Measurements from ENCODE around the gene HK1. TPM values are rescaled to one million over a fixed set of nuclear protein-coding genes. Genes with fewer than 3 reads are reported as not detected.

Gene HK1
- total RNA-seq, 2 donors from 2014 or later, result 73.3 to 83.3 TPM

DNA sequence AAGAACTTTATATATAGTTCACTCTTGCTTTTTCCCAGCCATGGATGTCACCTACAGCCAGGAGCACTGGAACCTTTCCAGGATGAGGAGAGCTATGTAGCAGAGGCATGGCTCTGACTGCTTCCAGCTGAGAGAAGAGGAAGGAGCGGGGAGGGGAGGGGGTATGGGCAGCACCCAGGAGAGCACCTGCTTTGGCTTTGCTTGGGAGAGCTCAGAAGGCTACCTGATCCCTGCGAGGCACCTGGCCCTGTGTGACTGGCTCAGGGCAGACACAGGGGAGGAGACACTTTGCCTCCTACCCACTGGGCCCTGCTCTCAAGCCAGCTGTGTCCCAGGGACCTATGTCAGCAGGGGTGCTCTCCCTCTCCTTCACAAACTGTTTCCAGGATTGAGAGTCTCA, 67.1 kb downstream of the HK1 start:
- Histone ChIP-seq H3K4me3 (no peak overlapping the region), H3K27me3 (no peaks in the 10 kb centered on the region), H3K4me1 (peaks cover 10% of the 10 kb centered on the region), H3K9me3 (no peaks in the 10 kb centered on the region), H3K9ac (ENCODE audit: low read depth in 2 of 2, low read length in 2 of 2) (peak overlapping the region in 1 of 2 donors; percentile 15), H3K36me3 (no peaks in the 10 kb centered on the region), H3K27ac (no peak overlapping the region)
- DNase-seq, result no peak
- intact Hi-C loops (cut with DNase I), result no loop called here
- TF ChIP-seq, protein P1, sequence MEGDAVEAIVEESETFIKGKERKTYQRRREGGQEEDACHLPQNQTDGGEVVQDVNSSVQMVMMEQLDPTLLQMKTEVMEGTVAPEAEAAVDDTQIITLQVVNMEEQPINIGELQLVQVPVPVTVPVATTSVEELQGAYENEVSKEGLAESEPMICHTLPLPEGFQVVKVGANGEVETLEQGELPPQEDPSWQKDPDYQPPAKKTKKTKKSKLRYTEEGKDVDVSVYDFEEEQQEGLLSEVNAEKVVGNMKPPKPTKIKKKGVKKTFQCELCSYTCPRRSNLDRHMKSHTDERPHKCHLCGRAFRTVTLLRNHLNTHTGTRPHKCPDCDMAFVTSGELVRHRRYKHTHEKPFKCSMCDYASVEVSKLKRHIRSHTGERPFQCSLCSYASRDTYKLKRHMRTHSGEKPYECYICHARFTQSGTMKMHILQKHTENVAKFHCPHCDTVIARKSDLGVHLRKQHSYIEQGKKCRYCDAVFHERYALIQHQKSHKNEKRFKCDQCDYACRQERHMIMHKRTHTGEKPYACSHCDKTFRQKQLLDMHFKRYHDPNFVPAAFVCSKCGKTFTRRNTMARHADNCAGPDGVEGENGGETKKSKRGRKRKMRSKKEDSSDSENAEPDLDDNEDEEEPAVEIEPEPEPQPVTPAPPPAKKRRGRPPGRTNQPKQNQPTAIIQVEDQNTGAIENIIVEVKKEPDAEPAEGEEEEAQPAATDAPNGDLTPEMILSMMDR (IDR thresholded peaks at IDR 0.05), result no peak

DNA sequence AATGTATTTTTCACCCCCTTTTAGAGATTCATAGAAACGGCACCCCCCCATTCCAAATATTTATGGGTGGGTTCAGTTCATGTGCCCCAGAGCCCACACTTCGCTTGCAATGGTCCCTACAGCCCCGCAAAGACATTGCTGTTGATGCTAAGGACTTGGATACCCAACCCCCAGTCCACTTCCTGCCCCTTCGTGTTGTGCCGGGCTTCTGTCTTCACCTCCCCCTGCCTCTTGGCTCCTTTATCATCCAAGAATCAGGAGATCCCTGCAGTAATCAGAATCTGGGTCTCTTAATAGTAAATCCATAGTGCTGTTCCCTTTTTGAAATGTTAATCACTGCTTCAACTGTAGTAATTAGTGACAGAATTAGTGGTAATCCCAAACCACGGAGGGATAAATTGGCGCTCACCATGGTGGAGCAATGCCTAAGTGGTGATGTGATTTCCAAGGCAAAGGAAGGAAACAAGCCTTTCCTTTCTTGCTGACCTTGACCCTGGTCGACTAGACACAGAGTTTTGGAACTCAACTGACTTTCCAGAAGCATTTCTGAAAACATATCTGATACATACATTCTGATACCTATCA, 67.7 kb downstream of the HK1 start:
- peak overlapping the region in 1 of 2 donors; percentile 5 for H3K9ac ChIP-seq (ENCODE audit: low read depth in 2 of 2, low read length in 2 of 2)
- no peaks in the 10 kb centered on the region for H3K36me3 ChIP-seq
- TF ChIP-seq, protein P1 (IDR thresholded peaks at IDR 0.05), result no peak
- H3K4me1 ChIP-seq, result peaks cover 10% of the 10 kb centered on the region
- H3K4me3 ChIP-seq, result no peak overlapping the region
- intact Hi-C loops (cut with DNase I), result no loop called here
- no peak overlapping the region for H3K27ac ChIP-seq
- no peaks in the 10 kb centered on the region for H3K27me3 ChIP-seq
- H3K9me3 ChIP-seq, result no peaks in the 10 kb centered on the region
- no peak for DNase-seq

DNA sequence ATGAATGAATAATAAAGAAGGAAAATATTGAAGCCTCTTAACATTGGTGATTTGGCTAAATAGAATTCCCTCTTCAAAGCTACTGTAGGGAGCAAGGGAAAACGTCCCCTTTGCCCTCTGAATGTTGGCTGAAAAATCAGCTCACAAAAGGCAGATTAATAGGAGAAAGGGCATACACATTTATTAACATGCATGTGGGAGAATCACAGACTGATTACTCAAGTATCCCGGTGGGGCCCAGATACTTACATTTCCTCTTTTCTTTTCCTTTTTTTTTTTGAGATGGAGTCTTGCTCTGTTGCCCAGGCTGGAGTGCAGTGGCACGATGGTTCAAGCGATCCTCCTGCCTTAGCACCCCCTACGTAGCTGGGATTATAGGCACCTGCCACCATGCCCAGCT, 68.5 kb downstream of the HK1 start:
- Histone ChIP-seq H3K27me3 (no peaks in the 10 kb centered on the region), H3K9me3 (no peaks in the 10 kb centered on the region), H3K4me3 (no peak overlapping the region), H3K9ac (ENCODE audit: low read depth in 2 of 2, low read length in 2 of 2) (no peak overlapping the region), H3K27ac (no peak overlapping the region), H3K36me3 (no peaks in the 10 kb centered on the region), H3K4me1 (peaks cover 10% of the 10 kb centered on the region)
- no peak for DNase-seq
- intact Hi-C loops (cut with DNase I), result no loop called here
- TF ChIP-seq, protein P1 (IDR thresholded peaks at IDR 0.05), result no peak

DNA sequence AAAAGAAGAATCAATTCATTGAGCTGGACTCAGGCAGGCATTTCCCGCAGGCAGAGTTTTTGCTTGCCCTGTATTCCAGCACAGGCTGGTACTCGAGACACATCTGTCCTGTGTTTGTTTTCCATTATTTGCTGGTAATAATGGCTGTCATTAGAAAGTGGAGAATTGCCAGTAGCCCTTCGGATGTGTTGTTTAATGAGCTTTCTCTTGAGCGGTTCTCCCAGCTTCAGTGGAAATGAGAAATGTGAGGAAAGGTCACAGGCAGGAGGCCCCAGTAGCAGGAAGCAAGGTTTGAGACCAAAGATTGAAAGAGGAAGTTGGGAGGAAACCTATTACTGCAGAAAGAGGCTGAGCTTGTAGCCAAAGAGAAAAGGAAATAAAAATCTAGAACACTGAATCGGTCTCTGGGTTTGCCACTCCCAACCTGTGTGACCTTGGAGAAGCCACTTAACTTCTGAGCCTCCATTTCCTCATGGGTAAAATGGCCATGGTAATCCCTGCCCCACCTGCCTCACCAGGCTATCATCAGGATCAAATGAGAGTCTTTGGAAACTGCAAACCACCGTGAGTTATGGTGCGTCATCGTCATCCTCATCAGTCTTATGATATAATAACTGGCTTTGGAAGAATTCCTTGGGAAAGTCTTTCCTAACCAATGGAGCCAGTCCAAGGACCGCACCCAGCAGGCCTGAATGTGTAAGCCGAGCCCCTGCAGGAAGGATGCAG, 70.7 kb downstream of the HK1 start:
- H3K27ac ChIP-seq, result peak overlapping the region; percentile 80
- intact Hi-C loops (cut with DNase I), result no loop called here
- no peaks in the 10 kb centered on the region for H3K36me3 ChIP-seq
- H3K4me1 ChIP-seq, result peaks cover 10% of the 10 kb centered on the region
- H3K4me3 ChIP-seq, result no peak overlapping the region
- H3K9ac ChIP-seq (ENCODE audit: low read depth in 2 of 2, low read length in 2 of 2), result peak overlapping the region in 1 of 2 donors; percentile 58
- no peaks in the 10 kb centered on the region for H3K27me3 ChIP-seq
- DNase-seq, result peak; percentile 71
- TF ChIP-seq, protein P1 (IDR thresholded peaks at IDR 0.05), result no peak
- no peaks in the 10 kb centered on the region for H3K9me3 ChIP-seq

DNA sequence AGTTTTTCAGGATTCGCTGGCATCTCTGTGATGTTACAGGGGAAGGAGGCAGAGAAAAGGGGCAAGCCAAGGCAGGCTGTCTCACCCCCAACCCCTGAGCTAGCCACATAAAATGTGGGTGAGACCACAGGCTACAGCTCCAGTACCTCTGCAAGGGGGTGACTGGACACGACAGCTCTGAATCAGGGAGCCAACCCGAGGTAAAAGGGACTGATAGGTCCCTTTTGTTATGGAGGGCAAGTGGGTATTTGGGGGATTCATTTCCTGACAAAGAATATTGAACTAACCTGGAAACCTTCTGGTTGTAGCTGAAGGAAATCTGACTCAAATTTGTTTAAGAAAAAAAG, 71.2 kb downstream of the HK1 start:
- no peak for DNase-seq
- Histone ChIP-seq H3K4me1 (peaks cover 10% of the 10 kb centered on the region), H3K27me3 (no peaks in the 10 kb centered on the region), H3K9ac (ENCODE audit: low read depth in 2 of 2, low read length in 2 of 2) (peak overlapping the region in 1 of 2 donors; percentile 55), H3K9me3 (no peaks in the 10 kb centered on the region), H3K36me3 (no peaks in the 10 kb centered on the region), H3K27ac (peak overlapping the region; percentile 80), H3K4me3 (no peak overlapping the region)
- intact Hi-C loops (cut with DNase I), result no loop called here
- TF ChIP-seq, protein P1 (IDR thresholded peaks at IDR 0.05), result no peak
